ENCODE data around the gene CCNL1. TPM values are rescaled to one million over a fixed set of nuclear protein-coding genes. Genes with fewer than 3 reads are reported as not detected.

Gene CCNL1
- total RNA-seq, 2 donors from 2014 or later, result 97.4 to 128 TPM

DNA sequence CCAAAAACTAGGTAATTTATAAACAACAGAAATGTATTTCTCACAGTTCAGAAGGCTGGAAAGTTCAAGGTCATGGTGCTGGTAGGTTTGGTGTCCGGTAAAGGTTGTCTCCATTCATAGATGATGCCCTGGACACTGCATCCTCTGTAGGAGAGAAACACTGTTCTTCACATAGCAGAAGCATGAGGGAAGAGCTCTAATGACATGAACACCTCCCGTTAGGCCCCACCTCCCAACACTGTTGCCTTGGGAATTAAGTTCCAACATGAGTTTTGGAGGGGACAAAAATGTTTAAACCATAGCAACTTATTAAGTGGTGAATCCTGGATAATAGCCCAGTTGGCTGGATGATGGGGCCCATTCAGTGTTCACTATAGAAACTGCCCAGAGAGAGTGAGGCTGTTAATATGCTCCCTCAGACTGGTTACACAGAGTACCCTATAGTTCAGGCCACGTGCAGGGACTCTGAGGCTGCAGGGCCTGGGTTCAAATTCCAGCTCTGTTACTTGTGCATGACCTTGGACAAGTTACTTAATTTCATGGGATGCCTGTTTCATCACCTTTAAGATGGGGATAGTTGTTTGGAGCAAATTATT, 37.0 kb downstream of the CCNL1 start:
- no peak overlapping the region for H3K9ac ChIP-seq (ENCODE audit: extremely low read depth, low read length, poor library complexity, severe bottlenecking)
- 91 to 93% methylated on average over 2 to 3 of the region's 3 CpGs for WGBS, 2 experiments (ENCODE audit: insufficient coverage in 1 of 2, insufficient read length in 1 of 2)
- peaks cover 6% of the 10 kb centered on the region for H3K36me3 Mint-ChIP-seq (ENCODE audit: low read depth)

GRCh38 chr3:157122116-157122515, 37.8 kb downstream of the CCNL1 start:
- no peak overlapping the region for H3K9ac ChIP-seq (ENCODE audit: extremely low read depth, low read length, poor library complexity, severe bottlenecking)

More for the DNA sequence above, 37.0 kb downstream of the CCNL1 start:
- Mint-ChIP-seq H3K4me1 (peaks cover 24% of the 10 kb centered on the region), H3K9me3 (peaks cover 10% of the 10 kb centered on the region), H3K27me3 (ENCODE audit: insufficient read depth) (no peaks in the 10 kb centered on the region), H3K27ac (no peak overlapping the region), H3K4me3 (no peak overlapping the region)
- H3K27me3 ChIP-seq (ENCODE audit: control insufficient read depth, insufficient read depth, low read length, poor library complexity, severe bottlenecking), result no peaks in the 10 kb centered on the region
- TF ChIP-seq, protein P1, sequence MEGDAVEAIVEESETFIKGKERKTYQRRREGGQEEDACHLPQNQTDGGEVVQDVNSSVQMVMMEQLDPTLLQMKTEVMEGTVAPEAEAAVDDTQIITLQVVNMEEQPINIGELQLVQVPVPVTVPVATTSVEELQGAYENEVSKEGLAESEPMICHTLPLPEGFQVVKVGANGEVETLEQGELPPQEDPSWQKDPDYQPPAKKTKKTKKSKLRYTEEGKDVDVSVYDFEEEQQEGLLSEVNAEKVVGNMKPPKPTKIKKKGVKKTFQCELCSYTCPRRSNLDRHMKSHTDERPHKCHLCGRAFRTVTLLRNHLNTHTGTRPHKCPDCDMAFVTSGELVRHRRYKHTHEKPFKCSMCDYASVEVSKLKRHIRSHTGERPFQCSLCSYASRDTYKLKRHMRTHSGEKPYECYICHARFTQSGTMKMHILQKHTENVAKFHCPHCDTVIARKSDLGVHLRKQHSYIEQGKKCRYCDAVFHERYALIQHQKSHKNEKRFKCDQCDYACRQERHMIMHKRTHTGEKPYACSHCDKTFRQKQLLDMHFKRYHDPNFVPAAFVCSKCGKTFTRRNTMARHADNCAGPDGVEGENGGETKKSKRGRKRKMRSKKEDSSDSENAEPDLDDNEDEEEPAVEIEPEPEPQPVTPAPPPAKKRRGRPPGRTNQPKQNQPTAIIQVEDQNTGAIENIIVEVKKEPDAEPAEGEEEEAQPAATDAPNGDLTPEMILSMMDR (conservative IDR thresholded peaks at IDR 0.05), result no peak
- H3K9me3 ChIP-seq (ENCODE audit: control insufficient read depth, low read length), result peaks cover 10% of the 10 kb centered on the region
- DNase-seq, result peak; percentile 5
- no peaks in the 10 kb centered on the region for H3K36me3 ChIP-seq (ENCODE audit: control insufficient read depth, insufficient read depth, low read length)
- no peak overlapping the region for H3K27ac ChIP-seq (ENCODE audit: low read depth, low read length)
- peaks cover 6% of the 10 kb centered on the region for H3K4me1 ChIP-seq (ENCODE audit: control insufficient read depth, insufficient read depth, low read length)
- no peak overlapping the region for H3K4me3 ChIP-seq (ENCODE audit: low read length)

DNA sequence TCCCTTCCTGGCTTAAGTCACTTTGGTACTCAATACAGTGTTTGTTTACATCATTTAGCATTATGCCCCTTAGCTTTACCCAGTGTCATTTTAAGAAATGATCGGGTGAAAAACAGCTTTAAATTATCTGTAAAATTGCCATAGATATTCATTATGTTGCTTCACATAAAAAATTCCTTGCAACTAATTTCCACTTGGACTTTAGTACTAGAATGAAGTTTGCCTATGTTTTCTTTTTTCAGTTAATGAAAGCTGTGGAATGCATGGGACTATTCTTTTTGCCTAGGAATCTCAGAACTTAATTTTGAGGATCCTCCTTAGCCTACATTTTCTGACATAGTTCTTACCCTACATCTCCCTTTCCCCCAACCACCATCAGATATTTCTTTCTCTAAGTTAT, 38.4 kb downstream of the CCNL1 start:
- no peak overlapping the region for H3K4me3 ChIP-seq (ENCODE audit: low read length)
- H3K27ac Mint-ChIP-seq, result no peak overlapping the region
- no peak overlapping the region for H3K9ac ChIP-seq (ENCODE audit: extremely low read depth, low read length, poor library complexity, severe bottlenecking)
- H3K36me3 ChIP-seq (ENCODE audit: control insufficient read depth, insufficient read depth, low read length), result no peaks in the 10 kb centered on the region
- DNase-seq, result no peak
- peaks cover 10% of the 10 kb centered on the region for H3K9me3 ChIP-seq (ENCODE audit: control insufficient read depth, low read length)
- H3K4me1 ChIP-seq (ENCODE audit: control insufficient read depth, insufficient read depth, low read length), result peaks cover 6% of the 10 kb centered on the region
- TF ChIP-seq, protein P1 (conservative IDR thresholded peaks at IDR 0.05), result no peak
- H3K27ac ChIP-seq (ENCODE audit: low read depth, low read length), result no peak overlapping the region
- peaks cover 28% of the 10 kb centered on the region for H3K4me1 Mint-ChIP-seq
- no peaks in the 10 kb centered on the region for H3K27me3 ChIP-seq (ENCODE audit: control insufficient read depth, insufficient read depth, low read length, poor library complexity, severe bottlenecking)
- H3K4me3 Mint-ChIP-seq, result no peak overlapping the region
- H3K36me3 Mint-ChIP-seq (ENCODE audit: low read depth), result peaks cover 6% of the 10 kb centered on the region
- H3K27me3 Mint-ChIP-seq (ENCODE audit: insufficient read depth), result no peaks in the 10 kb centered on the region
- H3K9me3 Mint-ChIP-seq, result peaks cover 10% of the 10 kb centered on the region
- WGBS, 2 experiments (ENCODE audit: insufficient coverage in 1 of 2, insufficient read length in 1 of 2), result 63% methylated on average over 1 of the region's 1 CpG; no CpG with 5 or more reads in 1 of the 2 experiments

More at GRCh38 chr3:157122116-157122515, 37.8 kb downstream of the CCNL1 start:
- Histone ChIP-seq H3K9me3 (ENCODE audit: control insufficient read depth, low read length) (peaks cover 10% of the 10 kb centered on the region), H3K4me1 (ENCODE audit: control insufficient read depth, insufficient read depth, low read length) (peaks cover 6% of the 10 kb centered on the region), H3K27ac (ENCODE audit: low read depth, low read length) (no peak overlapping the region), H3K4me3 (ENCODE audit: low read length) (no peak overlapping the region), H3K27me3 (ENCODE audit: control insufficient read depth, insufficient read depth, low read length, poor library complexity, severe bottlenecking) (no peaks in the 10 kb centered on the region), H3K36me3 (ENCODE audit: control insufficient read depth, insufficient read depth, low read length) (no peaks in the 10 kb centered on the region)
- H3K27ac Mint-ChIP-seq, result no peak overlapping the region
- no peak overlapping the region for H3K4me3 Mint-ChIP-seq
- TF ChIP-seq, protein P1 (conservative IDR thresholded peaks at IDR 0.05), result no peak
- H3K4me1 Mint-ChIP-seq, result peaks cover 25% of the 10 kb centered on the region
- peaks cover 6% of the 10 kb centered on the region for H3K36me3 Mint-ChIP-seq (ENCODE audit: low read depth)
- H3K9me3 Mint-ChIP-seq, result peaks cover 10% of the 10 kb centered on the region
- 89 to 94% methylated on average over 2 of the region's 2 CpGs for WGBS, 2 experiments (ENCODE audit: insufficient coverage in 1 of 2, insufficient read length in 1 of 2)
- DNase-seq, result no peak
- no peaks in the 10 kb centered on the region for H3K27me3 Mint-ChIP-seq (ENCODE audit: insufficient read depth)

Data from endodermal cell (in vitro differentiated cells).